Measurements from ENCODE around the gene NEIL3.

DNA sequence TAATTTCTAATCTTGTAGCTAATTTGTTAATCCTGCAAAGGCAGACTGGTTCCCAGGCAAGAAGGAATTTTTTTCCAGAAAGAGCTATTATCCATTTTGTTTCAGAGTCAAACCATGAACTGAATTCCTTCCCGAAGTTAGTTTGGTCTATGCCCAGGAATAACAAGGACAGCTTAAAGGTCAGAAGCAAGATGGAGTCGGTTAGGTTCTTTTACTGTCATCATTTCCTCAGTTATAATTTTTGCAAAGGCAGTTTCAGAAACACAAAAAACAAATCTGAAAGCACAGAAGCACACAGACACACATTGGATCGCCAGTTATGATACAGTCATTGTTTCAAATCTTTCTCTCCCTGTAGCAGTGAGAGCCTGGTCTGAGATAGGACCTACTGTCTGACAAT, 94.7 kb downstream of the NEIL3 start:
- no peak for TF ChIP-seq EZH2 (IDR thresholded peaks at IDR 0.05; ENCODE audit: low read length, unreplicated experiment)
- TF ChIP-seq, protein P1, sequence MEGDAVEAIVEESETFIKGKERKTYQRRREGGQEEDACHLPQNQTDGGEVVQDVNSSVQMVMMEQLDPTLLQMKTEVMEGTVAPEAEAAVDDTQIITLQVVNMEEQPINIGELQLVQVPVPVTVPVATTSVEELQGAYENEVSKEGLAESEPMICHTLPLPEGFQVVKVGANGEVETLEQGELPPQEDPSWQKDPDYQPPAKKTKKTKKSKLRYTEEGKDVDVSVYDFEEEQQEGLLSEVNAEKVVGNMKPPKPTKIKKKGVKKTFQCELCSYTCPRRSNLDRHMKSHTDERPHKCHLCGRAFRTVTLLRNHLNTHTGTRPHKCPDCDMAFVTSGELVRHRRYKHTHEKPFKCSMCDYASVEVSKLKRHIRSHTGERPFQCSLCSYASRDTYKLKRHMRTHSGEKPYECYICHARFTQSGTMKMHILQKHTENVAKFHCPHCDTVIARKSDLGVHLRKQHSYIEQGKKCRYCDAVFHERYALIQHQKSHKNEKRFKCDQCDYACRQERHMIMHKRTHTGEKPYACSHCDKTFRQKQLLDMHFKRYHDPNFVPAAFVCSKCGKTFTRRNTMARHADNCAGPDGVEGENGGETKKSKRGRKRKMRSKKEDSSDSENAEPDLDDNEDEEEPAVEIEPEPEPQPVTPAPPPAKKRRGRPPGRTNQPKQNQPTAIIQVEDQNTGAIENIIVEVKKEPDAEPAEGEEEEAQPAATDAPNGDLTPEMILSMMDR (conservative IDR thresholded peaks at IDR 0.05; ENCODE audit: low read depth, low read length): no peak
